Measurements from ENCODE around the gene GFRA1. TPM values are rescaled to one million over a fixed set of nuclear protein-coding genes. Genes with fewer than 3 reads are reported as not detected.
A peak's percentile ranks its signal among the peaks of the same experiment; 100 is the strongest.

GFRA1 gene, protein sequence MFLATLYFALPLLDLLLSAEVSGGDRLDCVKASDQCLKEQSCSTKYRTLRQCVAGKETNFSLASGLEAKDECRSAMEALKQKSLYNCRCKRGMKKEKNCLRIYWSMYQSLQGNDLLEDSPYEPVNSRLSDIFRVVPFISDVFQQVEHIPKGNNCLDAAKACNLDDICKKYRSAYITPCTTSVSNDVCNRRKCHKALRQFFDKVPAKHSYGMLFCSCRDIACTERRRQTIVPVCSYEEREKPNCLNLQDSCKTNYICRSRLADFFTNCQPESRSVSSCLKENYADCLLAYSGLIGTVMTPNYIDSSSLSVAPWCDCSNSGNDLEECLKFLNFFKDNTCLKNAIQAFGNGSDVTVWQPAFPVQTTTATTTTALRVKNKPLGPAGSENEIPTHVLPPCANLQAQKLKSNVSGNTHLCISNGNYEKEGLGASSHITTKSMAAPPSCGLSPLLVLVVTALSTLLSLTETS
- polyA plus RNA-seq (2013, experiment 1 of 4): 4.5 TPM
- polyA plus RNA-seq (2013, experiment 2 of 4): 5.5 TPM
- polyA plus RNA-seq (2013, experiment 3 of 4): 3.5 TPM
- polyA plus RNA-seq (2013, experiment 4 of 4): 5.4 TPM

DNA sequence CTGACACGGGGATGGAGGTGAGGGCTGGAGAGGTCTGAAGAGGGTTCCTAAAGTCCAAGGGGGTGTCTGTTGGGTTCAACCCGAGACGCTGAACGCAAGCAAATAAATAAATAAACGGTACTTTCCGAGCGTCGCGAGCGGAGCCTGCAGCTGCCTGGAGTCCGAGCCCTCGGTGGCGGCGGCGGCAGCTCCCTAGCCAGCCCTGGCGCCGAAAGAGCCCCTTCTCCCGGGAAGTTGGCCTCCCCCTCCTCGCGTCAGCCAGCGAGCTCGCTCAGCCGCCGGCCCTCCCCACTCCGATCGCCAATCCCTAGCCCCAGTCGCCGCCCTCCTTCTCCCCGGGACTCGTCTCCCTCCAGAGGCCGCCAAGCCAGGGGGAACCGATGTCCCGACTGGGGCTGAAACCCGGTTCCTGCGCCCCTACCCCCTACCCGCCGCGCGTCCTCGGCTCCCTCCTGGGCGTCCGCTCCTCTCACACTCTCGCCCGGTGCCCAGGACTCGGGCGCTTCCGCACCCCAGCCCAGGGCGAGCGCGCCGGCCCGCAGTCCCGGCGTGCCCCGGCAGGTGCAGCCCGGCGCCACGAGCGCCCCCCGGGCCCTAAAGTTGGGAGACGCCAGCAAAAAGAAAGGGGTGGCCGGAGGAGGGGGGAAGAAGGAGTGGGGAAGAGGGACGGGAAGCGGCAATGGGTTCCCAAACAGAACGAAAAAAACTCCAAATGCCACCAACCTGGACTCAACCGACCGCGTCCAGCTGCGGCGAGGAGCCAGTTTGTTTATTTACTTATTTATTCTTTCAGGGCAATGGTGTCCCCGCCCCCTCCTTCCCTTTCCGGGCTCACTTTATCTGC, at the start of gene GFRA1:
TSS of gene GFRA1 (minus strand) at position 767 of the 844 bp plus-strand sequence. CDS start 1,177 bp downstream, outside the sequence.
- WGBS, 2 experiments: 0% methylated on average over 72 of the region's 72 CpGs
- Histone ChIP-seq H3K36me3 (ENCODE audit: control insufficient read depth, insufficient read depth, low read length) (no peaks in the 10 kb centered on the region), H3K4me1 (ENCODE audit: control insufficient read depth, insufficient read depth, low read length) (peaks cover 16% of the 10 kb centered on the region), H3K4me3 (ENCODE audit: insufficient read depth, low read depth, low read length) (peak within 1 kb of the TSS; percentile 56), H3K27ac (ENCODE audit: insufficient read depth, low read depth, low read length, poor library complexity, severe bottlenecking) (no peak within 1 kb of the TSS), H3K27me3 (ENCODE audit: control insufficient read depth, insufficient read depth, low read length, poor library complexity, severe bottlenecking) (peaks cover 84% of the 10 kb centered on the region), H3K9me3 (ENCODE audit: control insufficient read depth, low read length) (no peaks in the 10 kb centered on the region)

DNA sequence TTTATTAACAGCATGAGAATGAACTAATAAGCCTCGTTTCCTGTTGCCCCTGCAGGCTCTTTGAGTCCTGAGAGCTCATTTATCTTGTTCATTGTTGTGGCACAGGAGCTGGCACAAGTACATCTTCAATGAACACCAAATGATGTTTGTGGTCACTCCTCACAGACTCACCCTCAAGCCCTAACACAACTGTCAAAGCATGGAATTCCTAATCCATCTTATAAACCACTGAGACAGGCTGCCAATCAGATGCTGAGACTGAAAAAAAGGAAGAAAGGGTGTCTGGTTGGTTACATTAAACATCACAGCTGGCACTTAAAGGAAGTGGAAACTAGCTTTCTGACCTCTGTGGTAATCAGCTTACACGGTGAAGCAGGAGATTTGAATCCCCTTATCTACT, 43.5 kb upstream of the GFRA1 start:
- Histone ChIP-seq H3K9me3 (ENCODE audit: control insufficient read depth, low read length) (no peaks in the 10 kb centered on the region), H3K27me3 (ENCODE audit: control insufficient read depth, insufficient read depth, low read length, poor library complexity, severe bottlenecking) (no peaks in the 10 kb centered on the region), H3K4me3 (ENCODE audit: insufficient read depth, low read depth, low read length) (no peak overlapping the region), H3K36me3 (ENCODE audit: control insufficient read depth, insufficient read depth, low read length) (no peaks in the 10 kb centered on the region), H3K4me1 (ENCODE audit: control insufficient read depth, insufficient read depth, low read length) (no peaks in the 10 kb centered on the region), H3K27ac (ENCODE audit: insufficient read depth, low read depth, low read length, poor library complexity, severe bottlenecking) (no peak overlapping the region)
- WGBS, 2 experiments: 70 to 79% methylated on average over 2 of the region's 2 CpGs

DNA sequence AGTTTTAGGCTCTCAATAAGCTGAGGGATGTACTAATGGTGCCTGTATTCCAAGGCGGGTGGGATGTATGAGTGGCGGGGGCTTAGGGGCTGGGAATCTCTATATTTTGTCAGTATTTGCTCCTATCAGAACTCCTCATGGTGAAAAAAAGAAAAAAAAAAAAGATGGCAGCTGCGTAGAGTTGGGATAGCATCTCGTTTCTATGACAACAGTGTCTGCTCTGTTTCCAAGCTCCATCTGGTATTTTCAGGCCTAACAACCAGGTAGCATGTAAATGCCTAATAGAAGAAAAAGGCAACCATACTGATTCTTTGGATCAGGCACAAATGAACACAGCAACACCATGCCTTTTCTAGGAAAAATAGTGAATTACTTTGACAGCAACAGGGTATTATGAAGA, 39.5 kb upstream of the GFRA1 start:
- Histone ChIP-seq H3K4me1 (ENCODE audit: control insufficient read depth, insufficient read depth, low read length) (no peaks in the 10 kb centered on the region), H3K36me3 (ENCODE audit: control insufficient read depth, insufficient read depth, low read length) (no peaks in the 10 kb centered on the region), H3K27ac (ENCODE audit: insufficient read depth, low read depth, low read length, poor library complexity, severe bottlenecking) (no peak overlapping the region), H3K4me3 (ENCODE audit: insufficient read depth, low read depth, low read length) (no peak overlapping the region), H3K9me3 (ENCODE audit: control insufficient read depth, low read length) (no peaks in the 10 kb centered on the region), H3K27me3 (ENCODE audit: control insufficient read depth, insufficient read depth, low read length, poor library complexity, severe bottlenecking) (no peaks in the 10 kb centered on the region)
- 94 to 98% methylated on average over 4 of the region's 4 CpGs for WGBS, 2 experiments

DNA sequence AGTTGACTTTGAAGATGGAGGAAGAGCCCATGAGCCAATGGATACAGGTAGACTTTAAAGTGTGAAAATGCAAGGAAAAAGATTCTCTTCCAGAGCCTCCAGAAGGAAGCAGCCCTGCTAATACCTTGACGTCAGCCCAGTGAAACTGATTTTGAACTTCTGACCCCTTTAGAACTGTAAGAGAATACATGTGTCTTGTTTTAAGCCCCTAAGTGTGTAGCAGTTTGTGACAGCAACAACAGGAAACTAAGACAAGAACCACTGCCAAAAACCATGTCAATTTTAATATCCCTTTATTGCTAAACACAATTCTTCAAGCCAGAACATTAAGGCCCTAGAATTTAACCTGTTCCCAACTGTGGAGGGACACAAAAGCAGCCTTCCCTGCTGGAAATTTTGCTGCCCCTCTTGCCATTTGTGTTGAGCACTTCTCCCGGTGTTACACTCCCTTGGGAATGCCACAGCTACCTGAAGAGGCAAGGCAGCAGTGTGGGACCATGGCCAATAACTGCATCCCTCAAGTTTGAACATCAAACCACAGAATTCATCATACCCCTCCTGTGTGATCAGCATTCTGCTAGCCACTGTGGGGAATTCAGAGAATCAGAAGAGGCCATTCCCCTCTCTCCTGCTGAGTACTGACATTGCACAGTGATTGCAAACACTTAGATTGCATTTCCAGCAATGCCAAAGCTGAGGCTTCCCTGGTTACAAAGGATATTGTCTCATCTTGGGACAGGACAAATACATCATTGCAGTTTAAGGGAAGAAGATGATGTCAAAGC, 38.9 kb upstream of the GFRA1 start:
- Histone ChIP-seq H3K27ac (ENCODE audit: insufficient read depth, low read depth, low read length, poor library complexity, severe bottlenecking) (no peak overlapping the region), H3K4me1 (ENCODE audit: control insufficient read depth, insufficient read depth, low read length) (no peaks in the 10 kb centered on the region), H3K27me3 (ENCODE audit: control insufficient read depth, insufficient read depth, low read length, poor library complexity, severe bottlenecking) (no peaks in the 10 kb centered on the region), H3K4me3 (ENCODE audit: insufficient read depth, low read depth, low read length) (no peak overlapping the region), H3K9me3 (ENCODE audit: control insufficient read depth, low read length) (no peaks in the 10 kb centered on the region), H3K36me3 (ENCODE audit: control insufficient read depth, insufficient read depth, low read length) (no peaks in the 10 kb centered on the region)
- WGBS, 2 experiments: 92 to 93% methylated on average over 2 of the region's 2 CpGs

DNA sequence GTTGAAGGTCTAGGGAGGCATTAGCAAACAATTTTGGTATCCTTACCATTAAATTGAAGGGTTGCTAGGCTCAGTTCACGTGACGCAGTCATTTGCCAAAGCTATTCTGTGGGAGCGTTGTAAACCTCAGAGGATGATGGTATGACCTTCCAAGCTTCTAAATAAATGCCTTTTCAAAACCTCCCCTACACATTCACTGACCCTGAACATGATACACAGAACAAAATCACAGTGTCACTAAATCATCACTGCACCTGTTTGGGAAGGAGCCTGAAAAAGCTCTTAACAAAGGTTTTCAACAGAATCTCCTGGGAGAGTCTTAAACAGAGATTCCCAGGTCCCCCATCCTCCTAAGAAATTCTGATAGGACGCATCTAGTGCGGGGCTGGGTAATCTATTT, 38.0 kb upstream of the GFRA1 start:
- no peaks in the 10 kb centered on the region for H3K4me1 ChIP-seq (ENCODE audit: control insufficient read depth, insufficient read depth, low read length)
- WGBS, 2 experiments: 91 to 94% methylated on average over 5 of the region's 5 CpGs
- no peak overlapping the region for H3K4me3 ChIP-seq (ENCODE audit: insufficient read depth, low read depth, low read length)
- H3K36me3 ChIP-seq (ENCODE audit: control insufficient read depth, insufficient read depth, low read length): no peaks in the 10 kb centered on the region
- H3K27me3 ChIP-seq (ENCODE audit: control insufficient read depth, insufficient read depth, low read length, poor library complexity, severe bottlenecking): no peaks in the 10 kb centered on the region
- no peak overlapping the region for H3K27ac ChIP-seq (ENCODE audit: insufficient read depth, low read depth, low read length, poor library complexity, severe bottlenecking)
- no peaks in the 10 kb centered on the region for H3K9me3 ChIP-seq (ENCODE audit: control insufficient read depth, low read length)

DNA sequence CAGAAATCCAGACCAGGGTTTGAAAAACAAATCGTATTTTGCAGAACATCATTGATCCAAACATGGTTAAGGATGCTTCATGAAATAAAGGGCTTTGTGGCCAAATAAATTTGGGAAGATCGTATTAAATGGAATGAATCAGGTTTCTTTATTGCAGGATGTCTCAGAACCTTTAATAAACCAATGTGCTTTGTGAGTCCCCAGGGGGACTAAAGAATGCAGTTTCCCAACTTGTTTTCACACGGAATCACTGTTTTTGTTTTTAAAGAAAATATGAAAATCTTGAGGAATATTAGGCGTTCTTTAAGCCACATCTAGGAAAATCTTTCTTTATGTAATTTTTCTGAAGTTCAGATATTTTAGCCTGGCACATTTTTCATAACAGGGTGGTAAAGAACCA, 34.4 kb upstream of the GFRA1 start:
- H3K4me3 ChIP-seq (ENCODE audit: insufficient read depth, low read depth, low read length): no peak overlapping the region
- H3K36me3 ChIP-seq (ENCODE audit: control insufficient read depth, insufficient read depth, low read length): no peaks in the 10 kb centered on the region
- no peaks in the 10 kb centered on the region for H3K27me3 ChIP-seq (ENCODE audit: control insufficient read depth, insufficient read depth, low read length, poor library complexity, severe bottlenecking)
- H3K9me3 ChIP-seq (ENCODE audit: control insufficient read depth, low read length): no peaks in the 10 kb centered on the region
- WGBS, 2 experiments: 94 to 95% methylated on average over 4 of the region's 4 CpGs
- H3K27ac ChIP-seq (ENCODE audit: insufficient read depth, low read depth, low read length, poor library complexity, severe bottlenecking): no peak overlapping the region
- no peaks in the 10 kb centered on the region for H3K4me1 ChIP-seq (ENCODE audit: control insufficient read depth, insufficient read depth, low read length)

DNA sequence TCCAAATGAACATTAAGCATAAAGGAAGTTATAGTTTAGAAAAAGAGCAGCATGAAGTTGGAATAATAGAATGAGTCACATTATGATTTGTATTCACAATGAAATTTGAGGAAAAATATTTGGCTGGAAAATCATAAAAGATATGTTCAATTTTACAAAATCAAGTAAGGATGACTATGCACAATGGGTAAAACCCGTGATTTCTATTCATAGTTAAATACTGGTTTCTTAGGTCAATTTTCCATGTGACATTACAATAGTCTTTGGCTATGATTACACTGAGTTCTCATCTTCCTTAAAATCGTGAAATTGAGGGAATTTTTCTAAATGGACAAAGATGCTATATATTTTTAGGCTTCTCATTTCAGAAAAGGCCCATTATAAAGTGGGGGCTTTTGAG, 33.8 kb upstream of the GFRA1 start:
- H3K27ac ChIP-seq (ENCODE audit: insufficient read depth, low read depth, low read length, poor library complexity, severe bottlenecking): no peak overlapping the region
- H3K27me3 ChIP-seq (ENCODE audit: control insufficient read depth, insufficient read depth, low read length, poor library complexity, severe bottlenecking): no peaks in the 10 kb centered on the region
- no peaks in the 10 kb centered on the region for H3K9me3 ChIP-seq (ENCODE audit: control insufficient read depth, low read length)
- no peaks in the 10 kb centered on the region for H3K36me3 ChIP-seq (ENCODE audit: control insufficient read depth, insufficient read depth, low read length)
- 97 to 100% methylated on average over 1 to 2 of the region's 2 CpGs for WGBS, 2 experiments
- no peak overlapping the region for H3K4me3 ChIP-seq (ENCODE audit: insufficient read depth, low read depth, low read length)
- no peaks in the 10 kb centered on the region for H3K4me1 ChIP-seq (ENCODE audit: control insufficient read depth, insufficient read depth, low read length)

DNA sequence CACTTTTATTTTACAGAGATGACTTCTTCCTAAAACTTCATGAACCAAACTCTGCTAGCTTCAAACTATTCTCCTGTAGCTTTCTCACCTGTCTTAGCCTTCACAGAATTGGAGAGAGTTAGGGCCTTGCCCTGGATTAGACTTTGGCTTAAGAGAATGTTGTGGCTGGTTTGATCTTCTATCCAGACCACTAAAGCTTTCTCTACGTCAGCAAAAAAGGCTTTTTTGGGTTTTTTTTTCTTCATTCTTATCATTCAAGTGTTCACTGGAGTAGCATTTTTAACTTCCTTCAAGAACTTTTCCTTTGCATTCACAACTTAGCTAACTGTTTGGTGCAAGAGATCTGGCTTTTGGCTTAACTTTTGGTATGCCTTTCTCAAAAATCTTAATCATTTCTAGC, 31.9 kb upstream of the GFRA1 start:
- no peak overlapping the region for H3K27ac ChIP-seq (ENCODE audit: insufficient read depth, low read depth, low read length, poor library complexity, severe bottlenecking)
- no peaks in the 10 kb centered on the region for H3K27me3 ChIP-seq (ENCODE audit: control insufficient read depth, insufficient read depth, low read length, poor library complexity, severe bottlenecking)
- no peak overlapping the region for H3K4me3 ChIP-seq (ENCODE audit: insufficient read depth, low read depth, low read length)
- 86 to 100% methylated on average over 1 of the region's 1 CpG for WGBS, 2 experiments
- no peaks in the 10 kb centered on the region for H3K9me3 ChIP-seq (ENCODE audit: control insufficient read depth, low read length)
- H3K36me3 ChIP-seq (ENCODE audit: control insufficient read depth, insufficient read depth, low read length): no peaks in the 10 kb centered on the region
- H3K4me1 ChIP-seq (ENCODE audit: control insufficient read depth, insufficient read depth, low read length): no peaks in the 10 kb centered on the region

DNA sequence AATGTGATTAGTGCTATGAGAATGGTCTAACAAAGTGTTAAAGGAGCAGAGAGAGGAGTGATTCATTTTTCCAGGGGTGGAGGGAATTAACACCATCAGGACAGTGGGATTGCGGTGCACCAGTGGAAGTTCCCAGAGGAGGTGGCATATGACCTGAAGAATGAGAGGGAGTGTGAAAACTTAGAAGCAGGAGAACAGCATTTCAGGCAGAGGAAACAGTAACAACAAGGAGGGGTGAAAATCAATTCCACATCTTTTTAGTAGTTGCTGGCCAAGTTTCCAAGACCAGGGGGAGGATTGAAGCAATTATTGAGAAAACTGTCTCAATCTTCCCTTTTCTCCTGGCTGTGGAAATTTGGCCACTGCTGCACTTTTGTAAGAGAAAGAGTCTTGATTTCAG, 27.5 kb upstream of the GFRA1 start:
- WGBS, 2 experiments: 96 to 97% methylated on average over 1 of the region's 1 CpG
- Histone ChIP-seq H3K36me3 (ENCODE audit: control insufficient read depth, insufficient read depth, low read length) (no peaks in the 10 kb centered on the region), H3K9me3 (ENCODE audit: control insufficient read depth, low read length) (no peaks in the 10 kb centered on the region), H3K4me1 (ENCODE audit: control insufficient read depth, insufficient read depth, low read length) (no peaks in the 10 kb centered on the region), H3K27me3 (ENCODE audit: control insufficient read depth, insufficient read depth, low read length, poor library complexity, severe bottlenecking) (no peaks in the 10 kb centered on the region), H3K4me3 (ENCODE audit: insufficient read depth, low read depth, low read length) (no peak overlapping the region), H3K27ac (ENCODE audit: insufficient read depth, low read depth, low read length, poor library complexity, severe bottlenecking) (no peak overlapping the region)
